Measurements from ENCODE around the gene NOS1. TPM values are rescaled to one million over a fixed set of nuclear protein-coding genes. Genes with fewer than 3 reads are reported as not detected.

Gene NOS1
- total and polyA plus RNA-seq, 11 donors = 0.01 to 0.40 (median 0.10) TPM; not detected in 1

GRCh38 chr12:117262749-117263148, 98.7 kb downstream of the NOS1 start:
- intact Hi-C loops (cut with DNase I) = no loop called here
- H3K4me3 ChIP-seq = no peak overlapping the region
- H3K27me3 ChIP-seq = peaks cover 0 to 5% (median 0%) of the 10 kb centered on the region in 9 donors
- DNase-seq (no peak), ATAC-seq (no peak)
- no peaks in the 10 kb centered on the region for H3K4me1 ChIP-seq
- TF ChIP-seq POLR2A (IDR thresholded peaks at IDR 0.05) = no peak
- no peak for TF ChIP-seq CTCF (IDR thresholded peaks at IDR 0.05)
- WGBS, 4 donors = 64 to 72% (median 65%) methylated on average over 3 of the region's 3 CpGs
- H3K9me3 ChIP-seq = no peaks in the 10 kb centered on the region
- H3K27ac ChIP-seq = no peak overlapping the region
- H3K36me3 ChIP-seq = no peaks in the 10 kb centered on the region

GRCh38 chr12:117261247-117261646, 100.2 kb downstream of the NOS1 start:
- 83 to 86% (median 84%) methylated on average over 2 of the region's 2 CpGs for WGBS, 4 donors
- intact Hi-C loops (cut with DNase I) = no loop called here
- no peak for TF ChIP-seq POLR2A (IDR thresholded peaks at IDR 0.05)
- TF ChIP-seq CTCF (IDR thresholded peaks at IDR 0.05) = no peak
- peaks cover 0 to 10% (median 0%) of the 10 kb centered on the region in 9 donors for H3K27me3 ChIP-seq
- no peak for ATAC-seq
- H3K36me3 ChIP-seq = no peaks in the 10 kb centered on the region
- H3K4me3 ChIP-seq = no peak overlapping the region
- no peak for DNase-seq
- H3K27ac ChIP-seq = no peak overlapping the region
- H3K4me1 ChIP-seq = no peaks in the 10 kb centered on the region
- no peaks in the 10 kb centered on the region for H3K9me3 ChIP-seq

GRCh38 chr12:117255386-117255785, 106.0 kb downstream of the NOS1 start:
- peaks cover 0 to 10% (median 0%) of the 10 kb centered on the region in 12 donors for H3K9me3 ChIP-seq
- no peaks in the 10 kb centered on the region for H3K4me1 ChIP-seq
- intact Hi-C loops (cut with DNase I) = no loop called here
- WGBS, 4 donors = 74 to 80% (median 76%) methylated on average over 4 of the region's 4 CpGs
- no peak overlapping the region for H3K4me3 ChIP-seq
- TF ChIP-seq POLR2A (IDR thresholded peaks at IDR 0.05) = no peak
- no peak for TF ChIP-seq CTCF (IDR thresholded peaks at IDR 0.05)
- ATAC-seq (no peak), DNase-seq (no peak)
- H3K27me3 ChIP-seq = peaks cover 0 to 12% (median 0%) of the 10 kb centered on the region in 9 donors
- no peak overlapping the region for H3K27ac ChIP-seq
- H3K36me3 ChIP-seq = no peaks in the 10 kb centered on the region

GRCh38 chr12:117243488-117243887, 117.9 kb downstream of the NOS1 start:
- no peak overlapping the region for H3K27ac ChIP-seq
- no peaks in the 10 kb centered on the region for H3K4me1 ChIP-seq
- H3K27me3 ChIP-seq = no peaks in the 10 kb centered on the region
- H3K9me3 ChIP-seq = no peaks in the 10 kb centered on the region
- DNase-seq = no peak
- TF ChIP-seq CTCF (IDR thresholded peaks at IDR 0.05) (no peak), POLR2A (IDR thresholded peaks at IDR 0.05) (no peak)
- no peak for ATAC-seq
- H3K4me3 ChIP-seq = no peak overlapping the region
- H3K36me3 ChIP-seq = no peaks in the 10 kb centered on the region
- 73 to 80% (median 75%) methylated on average over 1 of the region's 1 CpG for WGBS, 4 donors
- intact Hi-C loops (cut with DNase I) = no loop called here
